ENCODE data around the gene C3orf18.

C3orf18 gene

GRCh38 chr3:50532062-50532705, 35.4 kb downstream of the C3orf18 start:
- H3K4me3 Mint-ChIP-seq, result no peak overlapping the region
- H3K27ac Mint-ChIP-seq, result no peak overlapping the region
- no peaks in the 10 kb centered on the region for H3K9me3 Mint-ChIP-seq
- no peaks in the 10 kb centered on the region for H3K4me1 Mint-ChIP-seq
- no peaks in the 10 kb centered on the region for H3K36me3 Mint-ChIP-seq
- H3K27me3 Mint-ChIP-seq, result peaks cover 5% of the 10 kb centered on the region

GRCh38 chr3:50531201-50531600, 36.3 kb downstream of the C3orf18 start:
- Mint-ChIP-seq H3K27ac (no peak overlapping the region), H3K36me3 (no peaks in the 10 kb centered on the region), H3K4me3 (no peak overlapping the region), H3K4me1 (no peaks in the 10 kb centered on the region), H3K9me3 (no peaks in the 10 kb centered on the region), H3K27me3 (peaks cover 5% of the 10 kb centered on the region)

GRCh38 chr3:50530001-50530970, 37.3 kb downstream of the C3orf18 start:
- Mint-ChIP-seq H3K36me3 (no peaks in the 10 kb centered on the region), H3K27ac (no peak overlapping the region), H3K4me3 (no peak overlapping the region), H3K27me3 (peaks cover 5% of the 10 kb centered on the region), H3K4me1 (no peaks in the 10 kb centered on the region), H3K9me3 (no peaks in the 10 kb centered on the region)

GRCh38 chr3:50525987-50526386, 41.6 kb downstream of the C3orf18 start:
- Mint-ChIP-seq H3K4me1 (no peaks in the 10 kb centered on the region), H3K27ac (no peak overlapping the region)

GRCh38 chr3:50525191-50525910, 42.2 kb downstream of the C3orf18 start:
- no peaks in the 10 kb centered on the region for H3K4me1 Mint-ChIP-seq
- no peak overlapping the region for H3K4me3 Mint-ChIP-seq
- H3K9me3 Mint-ChIP-seq, result no peaks in the 10 kb centered on the region
- H3K36me3 Mint-ChIP-seq, result no peaks in the 10 kb centered on the region
- H3K27me3 Mint-ChIP-seq, result peaks cover 5% of the 10 kb centered on the region
- H3K27ac Mint-ChIP-seq, result no peak overlapping the region

More at GRCh38 chr3:50525987-50526386, 41.6 kb downstream of the C3orf18 start:
- H3K9me3 Mint-ChIP-seq, result no peaks in the 10 kb centered on the region
- H3K36me3 Mint-ChIP-seq, result no peaks in the 10 kb centered on the region
- no peak overlapping the region for H3K4me3 Mint-ChIP-seq
- peaks cover 5% of the 10 kb centered on the region for H3K27me3 Mint-ChIP-seq

- H3K9me3 Mint-ChIP-seq, result no peaks in the 10 kb centered on the region
- no peak overlapping the region for H3K27ac Mint-ChIP-seq
- H3K36me3 Mint-ChIP-seq, result no peaks in the 10 kb centered on the region
- H3K4me1 Mint-ChIP-seq, result no peaks in the 10 kb centered on the region
- no peak overlapping the region for H3K4me3 Mint-ChIP-seq
- peaks cover 3% of the 10 kb centered on the region for H3K27me3 Mint-ChIP-seq
Measured at GRCh38 chr3:50524746-50525145, 42.8 kb downstream of the C3orf18 start.

GRCh38 chr3:50523279-50523811, 44.2 kb downstream of the C3orf18 start:
- H3K27me3 Mint-ChIP-seq, result no peaks in the 10 kb centered on the region
- H3K4me3 Mint-ChIP-seq, result no peak overlapping the region
- H3K27ac Mint-ChIP-seq, result peak overlapping the region; percentile 46
- H3K9me3 Mint-ChIP-seq, result no peaks in the 10 kb centered on the region
- H3K36me3 Mint-ChIP-seq, result no peaks in the 10 kb centered on the region
- H3K4me1 Mint-ChIP-seq, result peaks cover 5% of the 10 kb centered on the region

GRCh38 chr3:50521572-50521971, 46.0 kb downstream of the C3orf18 start:
- no peaks in the 10 kb centered on the region for H3K9me3 Mint-ChIP-seq
- H3K36me3 Mint-ChIP-seq, result no peaks in the 10 kb centered on the region
- peaks cover 7% of the 10 kb centered on the region for H3K4me1 Mint-ChIP-seq
- H3K4me3 Mint-ChIP-seq, result no peak overlapping the region
- H3K27ac Mint-ChIP-seq, result no peak overlapping the region
- H3K27me3 Mint-ChIP-seq, result no peaks in the 10 kb centered on the region

GRCh38 chr3:50520849-50521248, 46.7 kb downstream of the C3orf18 start:
- H3K27ac Mint-ChIP-seq, result peak overlapping the region; percentile 38
- no peaks in the 10 kb centered on the region for H3K36me3 Mint-ChIP-seq
- H3K4me3 Mint-ChIP-seq, result no peak overlapping the region
- no peaks in the 10 kb centered on the region for H3K27me3 Mint-ChIP-seq
- peaks cover 9% of the 10 kb centered on the region for H3K4me1 Mint-ChIP-seq
- no peaks in the 10 kb centered on the region for H3K9me3 Mint-ChIP-seq

GRCh38 chr3:50519471-50520089, 48.0 kb downstream of the C3orf18 start:
- Mint-ChIP-seq H3K4me3 (no peak overlapping the region), H3K9me3 (no peaks in the 10 kb centered on the region), H3K4me1 (peaks cover 9% of the 10 kb centered on the region), H3K36me3 (no peaks in the 10 kb centered on the region), H3K27me3 (no peaks in the 10 kb centered on the region), H3K27ac (no peak overlapping the region)

- Mint-ChIP-seq H3K36me3 (no peaks in the 10 kb centered on the region), H3K27ac (no peak overlapping the region), H3K27me3 (no peaks in the 10 kb centered on the region), H3K4me3 (no peak overlapping the region), H3K9me3 (no peaks in the 10 kb centered on the region), H3K4me1 (peaks cover 9% of the 10 kb centered on the region)
Measured at GRCh38 chr3:50518436-50518835, 49.1 kb downstream of the C3orf18 start.

GRCh38 chr3:50517721-50518206, 49.8 kb downstream of the C3orf18 start:
- Mint-ChIP-seq H3K36me3 (no peaks in the 10 kb centered on the region), H3K27me3 (no peaks in the 10 kb centered on the region), H3K4me3 (no peak overlapping the region), H3K9me3 (no peaks in the 10 kb centered on the region), H3K4me1 (peaks cover 9% of the 10 kb centered on the region), H3K27ac (peak overlapping the region; percentile 17)

- no peak overlapping the region for H3K27ac Mint-ChIP-seq
- H3K9me3 Mint-ChIP-seq, result no peaks in the 10 kb centered on the region
- H3K36me3 Mint-ChIP-seq, result no peaks in the 10 kb centered on the region
- H3K4me3 Mint-ChIP-seq, result no peak overlapping the region
- H3K27me3 Mint-ChIP-seq, result no peaks in the 10 kb centered on the region
- peaks cover 9% of the 10 kb centered on the region for H3K4me1 Mint-ChIP-seq
Measured at GRCh38 chr3:50516440-50516871, 51.1 kb downstream of the C3orf18 start.

- H3K27ac Mint-ChIP-seq, result no peak overlapping the region
- H3K36me3 Mint-ChIP-seq, result no peaks in the 10 kb centered on the region
- H3K9me3 Mint-ChIP-seq, result no peaks in the 10 kb centered on the region
- no peak overlapping the region for H3K4me3 Mint-ChIP-seq
- no peaks in the 10 kb centered on the region for H3K27me3 Mint-ChIP-seq
- H3K4me1 Mint-ChIP-seq, result peaks cover 9% of the 10 kb centered on the region
Measured at GRCh38 chr3:50515565-50516439, 51.7 kb downstream of the C3orf18 start.
